Right lobe of liver (tissue), 4 donors: ENCODE measurements around the gene TAS1R3.

Experiments used
- POLR2A ChIP-seq: fragments of 450-650 bp; IDR thresholded peaks from one replicate; pipeline ENCODE4 v1.6.1; 2017; ENCODE audit warnings: antibody characterized with exemption, mild to moderate bottlenecking
- TF ChIP-seq, protein P1 (sequence below), 4 donors: fragments of 200-600 bp in 3 of 4; fragments of 450-650 bp in 1 of 4; IDR thresholded peaks; one replicate each; pipeline versions ENCODE4 v1.5.1 to v1.8.0; 2016 to 2022; ENCODE audit warnings: antibody characterized with exemption in 4 of 4, mild to moderate bottlenecking in 2 of 4
- donor health status: DM: no; HTN: no; CAD: no.
- donor health status: DM: no; HTN: no; CAD: no.
- donor health status: DM: no; HTN: yes; CAD: no.

DNA sequence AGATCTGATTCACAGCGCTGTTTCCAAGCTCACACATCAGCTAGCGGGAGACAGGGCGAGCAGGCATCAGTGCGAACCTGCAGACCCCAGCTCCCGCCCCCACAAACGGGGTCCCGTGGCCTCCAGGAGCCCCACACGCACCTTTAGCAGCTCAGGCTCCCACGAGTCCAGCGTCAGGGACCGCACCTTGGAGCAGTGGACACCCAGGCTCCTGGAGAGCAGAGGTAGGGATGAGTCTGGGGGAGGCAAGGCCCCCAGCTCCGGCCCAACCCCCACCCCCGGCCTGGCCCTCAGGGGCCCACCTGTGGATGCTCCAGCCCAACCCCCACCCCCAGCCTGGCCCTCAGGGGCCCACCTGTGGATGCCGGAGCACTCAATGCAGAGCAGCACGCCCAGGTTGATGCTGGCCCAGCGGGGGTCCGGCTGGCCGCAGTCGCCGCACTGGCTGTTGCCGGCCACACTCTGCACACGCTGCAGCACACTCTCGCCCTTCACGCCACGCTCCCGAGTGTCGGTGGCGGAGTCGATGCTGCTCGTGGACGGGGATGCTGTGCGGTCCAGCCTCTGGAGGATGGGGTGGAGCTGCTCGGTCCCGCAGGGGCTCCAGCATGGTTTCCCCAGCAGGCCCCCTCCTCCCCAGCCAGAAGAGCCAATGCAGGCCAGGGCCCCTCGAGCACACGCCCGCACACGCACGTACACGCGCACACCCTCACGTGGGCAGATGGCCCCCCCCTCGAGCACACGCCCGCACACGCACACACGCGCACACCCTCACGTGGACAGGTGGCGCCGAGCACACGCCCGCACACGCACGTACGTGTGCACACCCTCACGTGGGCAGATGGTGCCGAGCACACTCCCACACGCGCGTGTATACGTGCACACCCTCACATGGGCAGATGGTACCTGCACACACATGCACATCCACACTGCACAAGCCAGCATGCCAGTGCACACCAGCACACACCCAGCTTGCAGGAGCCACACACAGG, 34.7 kb upstream of the TAS1R3 start:
- TF ChIP-seq, protein P1, sequence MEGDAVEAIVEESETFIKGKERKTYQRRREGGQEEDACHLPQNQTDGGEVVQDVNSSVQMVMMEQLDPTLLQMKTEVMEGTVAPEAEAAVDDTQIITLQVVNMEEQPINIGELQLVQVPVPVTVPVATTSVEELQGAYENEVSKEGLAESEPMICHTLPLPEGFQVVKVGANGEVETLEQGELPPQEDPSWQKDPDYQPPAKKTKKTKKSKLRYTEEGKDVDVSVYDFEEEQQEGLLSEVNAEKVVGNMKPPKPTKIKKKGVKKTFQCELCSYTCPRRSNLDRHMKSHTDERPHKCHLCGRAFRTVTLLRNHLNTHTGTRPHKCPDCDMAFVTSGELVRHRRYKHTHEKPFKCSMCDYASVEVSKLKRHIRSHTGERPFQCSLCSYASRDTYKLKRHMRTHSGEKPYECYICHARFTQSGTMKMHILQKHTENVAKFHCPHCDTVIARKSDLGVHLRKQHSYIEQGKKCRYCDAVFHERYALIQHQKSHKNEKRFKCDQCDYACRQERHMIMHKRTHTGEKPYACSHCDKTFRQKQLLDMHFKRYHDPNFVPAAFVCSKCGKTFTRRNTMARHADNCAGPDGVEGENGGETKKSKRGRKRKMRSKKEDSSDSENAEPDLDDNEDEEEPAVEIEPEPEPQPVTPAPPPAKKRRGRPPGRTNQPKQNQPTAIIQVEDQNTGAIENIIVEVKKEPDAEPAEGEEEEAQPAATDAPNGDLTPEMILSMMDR (IDR thresholded peaks at IDR 0.05), result no peak
- TF ChIP-seq POLR2A, result no peak
